Prostate gland (tissue), 2 donors: ENCODE measurements around the gene GOLGA2. TPM values are rescaled to one million over a fixed set of nuclear protein-coding genes. Genes with fewer than 3 reads are reported as not detected.

Experiments
- DNase-seq: peaks from one replicate; pipeline ENCODE4 v3.0.0-alpha.2; 2019; ENCODE audit warnings: low spot score
- H3K27ac ChIP-seq, 2 donors: fragments of 200-600 bp; sonication (generic); 2 replicates each; pipeline ENCODE4 v1.5.1; 2017 to 2019
- H3K27me3 ChIP-seq: fragments of 200-600 bp; sonication (generic); replicated peaks from 2 replicates; pipeline ENCODE4 v1.5.1; 2019; ENCODE audit not compliant: insufficient read depth
- H3K36me3 ChIP-seq, 2 donors: fragments of 200-600 bp; sonication (generic); 1 replicate in 1 of 2; 2 replicates in 1 of 2; pipeline versions ENCODE4 v1.5.1 to v1.8.1; 2017 to 2019
- H3K4me1 ChIP-seq: fragments of 200-600 bp; sonication (generic); replicated peaks from 2 replicates; pipeline ENCODE4 v1.5.1; 2019
- H3K4me3 ChIP-seq, 2 donors: fragments of 200-600 bp; sonication (generic); 2 replicates each; pipeline ENCODE4 v1.5.1; 2017 to 2019
- H3K9me3 ChIP-seq: fragments of 200-600 bp; sonication (generic); 2 replicates; pipeline ENCODE4 v1.5.1; 2017
- CTCF ChIP-seq, 4 experiments: fragments of 200-600 bp in 2 of 4; fragments of 450-650 bp in 2 of 4; sonication (generic) in 2 of 4; IDR thresholded peaks; 1 replicate in 3 of 4; 2 replicates in 1 of 4; pipeline ENCODE4 v1.5.1; 2016 to 2019; ENCODE audit warnings: antibody characterized with exemption in 4 of 4, mild to moderate bottlenecking in 2 of 4, moderate library complexity in 2 of 4
- POLR2A ChIP-seq: fragments of 450-650 bp; IDR thresholded peaks from one replicate; pipeline ENCODE4 v1.6.1; 2016; ENCODE audit warnings: antibody characterized with exemption, mild to moderate bottlenecking
- POLR2AphosphoS5 ChIP-seq: sonication (generic); formaldehyde crosslinking; IDR thresholded peaks from one replicate; pipeline ENCODE4 v1.6.1; 2017; ENCODE audit warnings: antibody characterized with exemption
- WGBS: methylation state at CpG from one replicate; pipeline ENCODE4 v1.1.5; 2018; 5-methylcytosine and 5-hydroxymethylcytosine counted together
- intact Hi-C: fragments of 100-400 bp; cut with DNase I; formaldehyde crosslinking; loops from one replicate; pipeline ENCODE4 v1.14.2; 2022
- total RNA-seq, 2 donors: library from RNA; depleted of rRNA; stranded (reverse); fragments of >200 nt; gene quantifications; one replicate each; pipeline ENCODE4 v1.1.0, GENCODE V29; 2016

The GOLGA2 gene
- total RNA-seq, 2 donors from 2014 or later = 92.1 to 147 TPM

- Histone ChIP-seq H3K4me3 (peak within 1 kb of the TSS; percentile 65 to 91), H3K9me3 (no peaks in the 10 kb centered on the region), H3K36me3 (no peaks in the 10 kb centered on the region), H3K4me1 (peaks cover 18% of the 10 kb centered on the region), H3K27me3 (no peaks in the 10 kb centered on the region), H3K27ac (peak within 1 kb of the TSS; percentile 85 to 91)
- under 1% methylated on average over 38 of the region's 38 CpGs for WGBS
- TF ChIP-seq CTCF (IDR thresholded peaks at IDR 0.05) (peak in 1 of 4 experiments; percentile 20), POLR2AphosphoS5 (peak; percentile 96), POLR2A (peak; percentile 95)
- DNase-seq = peak; percentile 100
- intact Hi-C loops = loop anchor here (10.0 kb wide), 1 partner anchor 81 kb away; the partner anchor contains the start of gene CIZ1
These were observed 284 bp upstream of the GOLGA2 start, which contains the start of gene SWI5 for GRCh38 chr9:128276008-128276573. TSS of gene SWI5 (plus strand) at chr9:128276276.

- no peak for DNase-seq
- intact Hi-C loops = loop anchor here (10.0 kb wide), 1 partner anchor 79 kb away; the partner anchor contains the start of gene CIZ1
- TF ChIP-seq POLR2AphosphoS5 = no peak
- no peak for TF ChIP-seq POLR2A
- TF ChIP-seq CTCF (IDR thresholded peaks at IDR 0.05) = no peak
- Histone ChIP-seq H3K9me3 (no peaks in the 10 kb centered on the region), H3K27ac (no peak overlapping the region), H3K27me3 (no peaks in the 10 kb centered on the region), H3K4me3 (no peak overlapping the region), H3K4me1 (peaks cover 19% of the 10 kb centered on the region), H3K36me3 (no peaks in the 10 kb centered on the region)
- WGBS = 66% methylated on average over 8 of the region's 8 CpGs
These were observed 1.6 kb downstream of the GOLGA2 start for GRCh38 chr9:128274245-128274644.

GRCh38 chr9:128271512-128271911, 4.3 kb downstream of the GOLGA2 start:
- Histone ChIP-seq H3K27ac (peak overlapping the region in 1 of 2 donors; percentile 43), H3K27me3 (no peaks in the 10 kb centered on the region), H3K4me1 (peaks cover 12% of the 10 kb centered on the region), H3K4me3 (no peak overlapping the region), H3K9me3 (no peaks in the 10 kb centered on the region), H3K36me3 (peaks cover 6 to 7% of the 10 kb centered on the region in 2 donors)
- no peak for TF ChIP-seq CTCF (IDR thresholded peaks at IDR 0.05)
- no peak for TF ChIP-seq POLR2AphosphoS5
- no peak for TF ChIP-seq POLR2A
- no peak for DNase-seq
- WGBS = 55% methylated on average over 5 of the region's 5 CpGs
- intact Hi-C loops = loop anchor here (10.0 kb wide), 1 partner anchor 77 kb away; the partner anchor contains the start of gene CIZ1

- Histone ChIP-seq H3K27me3 (no peaks in the 10 kb centered on the region), H3K27ac (peak overlapping the region in 1 of 2 donors; percentile 43), H3K4me1 (peaks cover 12% of the 10 kb centered on the region), H3K9me3 (no peaks in the 10 kb centered on the region), H3K36me3 (peaks cover 6 to 7% of the 10 kb centered on the region in 2 donors), H3K4me3 (no peak overlapping the region)
- 48% methylated on average over 3 of the region's 3 CpGs for WGBS
- intact Hi-C loops = loop anchor here (10.0 kb wide), 1 partner anchor 76 kb away; the partner anchor contains the start of gene CIZ1
- TF ChIP-seq POLR2A (no peak), POLR2AphosphoS5 (peak; percentile 25), CTCF (IDR thresholded peaks at IDR 0.05) (no peak)
- peak; percentile 38 for DNase-seq
These were observed 4.7 kb downstream of the GOLGA2 start for GRCh38 chr9:128271112-128271511.
